ENCODE measurements around the gene TRIM38.
"Not testable (repeated sequence)": the region's sequence is repeated elsewhere in the genome, so short reads cannot be mapped to it uniquely, and the experiment has no call there.

DNA sequence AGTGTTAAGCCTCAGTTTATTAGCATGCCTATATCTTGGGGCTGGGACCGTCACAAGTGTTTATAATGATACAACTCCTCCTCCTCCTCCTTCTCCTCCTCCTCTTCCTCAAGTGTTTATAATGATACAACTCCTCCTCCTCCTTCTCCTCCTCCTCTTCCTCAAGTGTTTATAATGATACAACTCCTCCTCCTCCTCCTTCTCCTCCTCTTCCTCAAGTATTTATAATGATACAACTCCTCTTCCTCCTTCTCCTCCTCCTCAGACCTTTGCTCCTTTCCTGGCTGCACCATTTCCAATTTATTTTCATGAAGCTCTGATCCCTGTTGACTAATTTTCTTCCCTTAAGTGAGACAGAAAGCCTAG lies 44.3 kb downstream of the TRIM38 start:
- TF ChIP-seq, protein P1, sequence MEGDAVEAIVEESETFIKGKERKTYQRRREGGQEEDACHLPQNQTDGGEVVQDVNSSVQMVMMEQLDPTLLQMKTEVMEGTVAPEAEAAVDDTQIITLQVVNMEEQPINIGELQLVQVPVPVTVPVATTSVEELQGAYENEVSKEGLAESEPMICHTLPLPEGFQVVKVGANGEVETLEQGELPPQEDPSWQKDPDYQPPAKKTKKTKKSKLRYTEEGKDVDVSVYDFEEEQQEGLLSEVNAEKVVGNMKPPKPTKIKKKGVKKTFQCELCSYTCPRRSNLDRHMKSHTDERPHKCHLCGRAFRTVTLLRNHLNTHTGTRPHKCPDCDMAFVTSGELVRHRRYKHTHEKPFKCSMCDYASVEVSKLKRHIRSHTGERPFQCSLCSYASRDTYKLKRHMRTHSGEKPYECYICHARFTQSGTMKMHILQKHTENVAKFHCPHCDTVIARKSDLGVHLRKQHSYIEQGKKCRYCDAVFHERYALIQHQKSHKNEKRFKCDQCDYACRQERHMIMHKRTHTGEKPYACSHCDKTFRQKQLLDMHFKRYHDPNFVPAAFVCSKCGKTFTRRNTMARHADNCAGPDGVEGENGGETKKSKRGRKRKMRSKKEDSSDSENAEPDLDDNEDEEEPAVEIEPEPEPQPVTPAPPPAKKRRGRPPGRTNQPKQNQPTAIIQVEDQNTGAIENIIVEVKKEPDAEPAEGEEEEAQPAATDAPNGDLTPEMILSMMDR (IDR thresholded peaks at IDR 0.05), result not testable (repeated sequence)
- TF ChIP-seq POLR2A (IDR thresholded peaks at IDR 0.05), result not testable (repeated sequence)

All from esophagus squamous epithelium (tissue), 4 donors.